Ovary (tissue), 10 donors: Measurements from ENCODE around the gene KCNK1. TPM values are rescaled to one million over a fixed set of nuclear protein-coding genes. Genes with fewer than 3 reads are reported as not detected.

ENCODE experiments used
- DNase-seq, 5 donors: peaks; one replicate each; pipeline ENCODE4 v3.0.0-alpha.2; 2019 to 2020
- H3K27ac ChIP-seq, 2 donors: fragments of 200-600 bp; one replicate each; pipeline versions ENCODE4 v1.5.1 to v1.8.0; 2019 to 2022
- H3K27me3 ChIP-seq: fragments of 200-600 bp; one replicate; pipeline ENCODE4 v1.8.0; 2022
- H3K36me3 ChIP-seq: fragments of 200-600 bp; sonication (generic); one replicate; pipeline ENCODE4 v1.5.1; 2019
- H3K4me1 ChIP-seq: one replicate; pipeline ENCODE4 v1.8.1; 2013; ENCODE audit warnings: mild to moderate bottlenecking, moderate library complexity; ENCODE audit not compliant: insufficient read depth
- H3K4me3 ChIP-seq: fragments of 200-600 bp; sonication (generic); one replicate; pipeline ENCODE4 v1.5.1; 2017
- H3K9me3 ChIP-seq, 2 donors: fragments of 200-600 bp in 1 of 2; sonication (generic) in 1 of 2; one replicate each; pipeline versions ENCODE4 v1.5.1 to v1.8.1; 2013 to 2019; ENCODE audit warnings: mild to moderate bottlenecking in 1 of 2, moderate library complexity in 1 of 2
- CTCF ChIP-seq, 3 donors: fragments of 450-650 bp in 2 of 3; fragments of 200-600 bp in 1 of 3; IDR thresholded peaks; one replicate each; pipeline versions ENCODE4 v1.5.1 to v1.8.0; 2016 to 2022; ENCODE audit warnings: antibody characterized with exemption in 3 of 3, mild to moderate bottlenecking in 1 of 3
- EP300 ChIP-seq: sonication (generic); formaldehyde crosslinking; IDR thresholded peaks from one replicate; pipeline ENCODE4 v1.6.1; 2017; ENCODE audit warnings: antibody characterized with exemption
- POLR2A ChIP-seq: fragments of 450-650 bp; IDR thresholded peaks from one replicate; pipeline ENCODE4 v1.6.1; 2017; ENCODE audit warnings: antibody characterized with exemption, mild to moderate bottlenecking, moderate library complexity
- WGBS, 3 donors: extraction: QIAGEN DNeasy Blood & Tissue Kit in 1 of 3; methylation state at CpG; one replicate each; pipeline versions ENCODE4 v1.1.5 to v1.1.7; 2013 to 2017; 5-methylcytosine and 5-hydroxymethylcytosine counted together
- intact Hi-C, 4 donors: fragments of 100-400 bp; cut with DNase I; formaldehyde crosslinking; loops; one replicate each; pipeline versions ENCODE4 v1.11.0 to v1.15.1; 2022 to 2023
- long read RNA-seq, 3 donors: library from polyadenylated mRNA in 2 of 3; unstranded in 2 of 3; transcript quantifications; one replicate each; pipeline ENCODE4 v2.0.0 and lab custom pipeline, GENCODE V29; 2021 to 2026
- polyA plus RNA-seq, 2 donors: library from polyadenylated mRNA; stranded (reverse); fragments of 200-250 nt in 1 of 2; fragments of 350-450 nt in 1 of 2; fragmentation: Illumina TruSeq in 1 of 2; extraction: RNeasy Lipid Tissue Mini Kit (QIAGEN cat#74804) in 1 of 2; gene quantifications; one replicate each; pipeline ENCODE4 v1.2.3, GENCODE V29; 2013 to 2014
- total RNA-seq, 7 donors: library from RNA; depleted of rRNA in 2 of 7; stranded (reverse); fragments of >200 nt in 2 of 7; fragmentation: NEBNext Ultra II Directional in 3 of 7; extraction: Animal tissue kit (Norgen Biotek cat#: 25700) in 3 of 7; gene quantifications; one replicate each; pipeline versions ENCODE4 v1.1.0 to v1.2.4, GENCODE V29; 2016 to 2023
- donor health status: DM: no; HTN: no; CAD: no; lungs with moderate emphysema.
- donor health status: DM: no; HTN: no; CAD: no.
- donor health status: Bipolar disorder and iron deficiency.
- donor health status: DM: yes; HTN: yes; CAD: no.
- donor health status: DM: no; HTN: no; CAD: no.
- donor health status: DM: yes; HTN: yes; CAD: no.

Gene KCNK1
- 10 to 100 TPM in 1 of 7 donors, 1 to 10 TPM in 6; 3.4 to 24.8 (median 6.4) TPM for total RNA-seq
- polyA plus RNA-seq, result 1 to 10 TPM; 3.1 to 4.9 TPM
- long read RNA-seq, donor 1, transcript KCNK1-202 (3 exons, 2,161 nt), result major isoform, 20 of 21 reads
- long read RNA-seq, donor 1, partial matches to known transcripts, result 0 of 21 reads
- long read RNA-seq, donor 1, other reads (novel, unspliced or antisense), result 1 of 21 reads
- long read RNA-seq, donor 2, transcript KCNK1-202 (3 exons, 2,161 nt), result major isoform, 10 of 10 reads
- long read RNA-seq, donor 2, partial matches to known transcripts, result 0 of 10 reads
- long read RNA-seq, donor 2, other reads (novel, unspliced or antisense), result 0 of 10 reads
- long read RNA-seq, donor 3, transcript KCNK1-202 (3 exons, 2,161 nt), result major isoform, 14 of 14 reads
- long read RNA-seq, donor 3, partial matches to known transcripts, result 0 of 14 reads
- long read RNA-seq, donor 3, other reads (novel, unspliced or antisense), result 0 of 14 reads

- H3K4me3 ChIP-seq, result peak within 1 kb of the TSS; percentile 49
- H3K27ac ChIP-seq, result peak within 1 kb of the TSS; percentile 81 to 83
- peak; percentile 77 to 85 (median 80) for DNase-seq
- no peaks in the 10 kb centered on the region for H3K9me3 ChIP-seq
- no peaks in the 10 kb centered on the region for H3K27me3 ChIP-seq
- WGBS, 3 donors, result 1% methylated on average over 49 to 70 of the region's 70 CpGs
- no peaks in the 10 kb centered on the region for H3K36me3 ChIP-seq
- intact Hi-C loops, result no loop called here
- TF ChIP-seq CTCF (IDR thresholded peaks at IDR 0.05) (no peak), POLR2A (peak; percentile 57), EP300 (no peak)
- H3K4me1 ChIP-seq, result peaks cover 8% of the 10 kb centered on the region
Observed at GRCh38 chr1:233613252-233614172, at the start of gene KCNK1. TSS of gene KCNK1 (plus strand) at chr1:233614106. CDS start at chr1:233614172, 66 bp downstream.

GRCh38 chr1:233565313-233565712 is 48.6 kb upstream of the KCNK1 start:
- no peak for DNase-seq
- 91 to 94% (median 93%) methylated on average over 2 of the region's 2 CpGs for WGBS, 3 donors
- no peaks in the 10 kb centered on the region for H3K36me3 ChIP-seq
- TF ChIP-seq EP300 (no peak), CTCF (IDR thresholded peaks at IDR 0.05) (no peak), POLR2A (no peak)
- H3K4me3 ChIP-seq, result no peak overlapping the region
- H3K27ac ChIP-seq, result no peak overlapping the region
- no peaks in the 10 kb centered on the region for H3K4me1 ChIP-seq
- intact Hi-C loops, result no loop called here
- H3K27me3 ChIP-seq, result no peaks in the 10 kb centered on the region
- no peaks in the 10 kb centered on the region for H3K9me3 ChIP-seq

GRCh38 chr1:233566886-233567285 is 47.0 kb upstream of the KCNK1 start:
- intact Hi-C loops, result no loop called here
- H3K27ac ChIP-seq, result no peak overlapping the region
- H3K4me3 ChIP-seq, result no peak overlapping the region
- 45 to 52% (median 48%) methylated on average over 2 of the region's 2 CpGs for WGBS, 3 donors
- H3K4me1 ChIP-seq, result no peaks in the 10 kb centered on the region
- H3K9me3 ChIP-seq, result no peaks in the 10 kb centered on the region
- no peaks in the 10 kb centered on the region for H3K36me3 ChIP-seq
- no peak for DNase-seq
- H3K27me3 ChIP-seq, result no peaks in the 10 kb centered on the region
- TF ChIP-seq EP300 (no peak), CTCF (IDR thresholded peaks at IDR 0.05) (no peak), POLR2A (no peak)

GRCh38 chr1:233569636-233570035 is 44.3 kb upstream of the KCNK1 start:
- no peak for DNase-seq
- no peak for TF ChIP-seq EP300
- TF ChIP-seq POLR2A, result no peak
- Histone ChIP-seq H3K4me1 (no peaks in the 10 kb centered on the region), H3K27ac (no peak overlapping the region), H3K4me3 (no peak overlapping the region), H3K27me3 (no peaks in the 10 kb centered on the region), H3K9me3 (no peaks in the 10 kb centered on the region), H3K36me3 (no peaks in the 10 kb centered on the region)
- intact Hi-C loops, result no loop called here
